GM18873 (cell line): Measurements from ENCODE around the gene CCDC124.
"Not testable (repeated sequence)": the region's sequence is repeated elsewhere in the genome, so short reads cannot be mapped to it uniquely, and the experiment has no call there.

ENCODE experiments used
- ATAC-seq: cut with Tn5 transposase; IDR thresholded peaks from one replicate; pipeline ENCODE4 v1.9.1; 2021; ENCODE audit warnings: mild to moderate bottlenecking, moderate library complexity, moderate number of reproducible peaks; ENCODE audit not compliant: unreplicated experiment, low FRiP score

The CCDC124 gene

DNA sequence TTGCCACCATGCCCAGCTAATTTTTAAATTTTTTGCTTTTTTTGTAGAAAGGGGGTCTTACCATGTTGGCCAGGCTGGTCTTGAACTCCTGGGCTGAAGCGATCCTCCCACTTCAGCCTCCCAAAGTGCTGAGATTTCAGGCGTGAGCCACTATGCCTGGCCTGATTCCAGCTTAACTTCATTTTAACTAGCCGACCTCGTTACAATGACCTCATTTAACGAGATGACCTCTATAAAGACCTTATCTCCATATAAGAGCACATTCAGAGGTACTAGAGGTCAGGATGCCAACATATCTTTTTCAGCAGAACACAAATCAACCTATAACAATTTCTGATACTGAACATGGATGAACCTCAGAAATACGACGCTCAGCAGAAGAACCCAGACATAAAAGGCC is 44.7 kb downstream of the CCDC124 start:
- no peak for ATAC-seq

DNA sequence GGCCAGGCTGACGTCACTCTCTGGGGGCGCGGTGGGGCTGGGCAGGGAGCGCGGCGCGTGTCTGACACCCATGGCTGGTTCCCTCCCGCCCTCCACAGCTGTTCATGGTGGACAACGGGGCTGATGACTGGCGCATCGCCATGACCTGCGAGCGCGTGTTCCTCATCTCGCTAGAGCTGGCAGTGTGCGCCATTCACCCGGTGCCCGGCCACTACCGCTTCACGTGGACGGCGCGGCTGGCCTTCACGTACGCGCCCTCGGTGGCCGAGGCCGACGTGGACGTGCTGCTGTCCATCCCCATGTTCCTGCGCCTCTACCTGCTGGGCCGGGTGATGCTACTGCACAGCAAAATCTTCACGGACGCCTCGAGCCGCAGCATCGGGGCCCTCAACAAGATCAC is 48.8 kb downstream of the CCDC124 start:
- ATAC-seq: no peak

DNA sequence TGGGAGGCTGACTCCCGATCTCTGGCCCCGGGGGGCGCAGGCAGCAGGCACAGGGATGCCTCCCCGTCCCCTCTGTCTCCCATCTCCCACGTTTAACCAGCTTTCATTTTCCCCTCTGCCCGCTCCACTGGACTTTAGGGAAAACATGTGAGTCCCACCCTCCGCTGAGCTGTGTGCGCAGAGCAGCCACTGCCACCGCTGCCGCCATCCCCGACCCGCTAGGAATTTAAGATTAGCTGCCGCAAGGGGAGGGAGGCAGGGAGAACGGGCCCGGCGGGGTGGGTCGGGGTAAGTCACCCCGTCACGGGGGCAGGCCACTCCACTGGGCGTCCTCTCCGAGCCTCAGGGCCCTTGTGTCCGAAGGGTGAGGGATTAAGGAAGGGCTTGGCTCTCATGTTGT is 49.6 kb downstream of the CCDC124 start:
- no peak for ATAC-seq

DNA sequence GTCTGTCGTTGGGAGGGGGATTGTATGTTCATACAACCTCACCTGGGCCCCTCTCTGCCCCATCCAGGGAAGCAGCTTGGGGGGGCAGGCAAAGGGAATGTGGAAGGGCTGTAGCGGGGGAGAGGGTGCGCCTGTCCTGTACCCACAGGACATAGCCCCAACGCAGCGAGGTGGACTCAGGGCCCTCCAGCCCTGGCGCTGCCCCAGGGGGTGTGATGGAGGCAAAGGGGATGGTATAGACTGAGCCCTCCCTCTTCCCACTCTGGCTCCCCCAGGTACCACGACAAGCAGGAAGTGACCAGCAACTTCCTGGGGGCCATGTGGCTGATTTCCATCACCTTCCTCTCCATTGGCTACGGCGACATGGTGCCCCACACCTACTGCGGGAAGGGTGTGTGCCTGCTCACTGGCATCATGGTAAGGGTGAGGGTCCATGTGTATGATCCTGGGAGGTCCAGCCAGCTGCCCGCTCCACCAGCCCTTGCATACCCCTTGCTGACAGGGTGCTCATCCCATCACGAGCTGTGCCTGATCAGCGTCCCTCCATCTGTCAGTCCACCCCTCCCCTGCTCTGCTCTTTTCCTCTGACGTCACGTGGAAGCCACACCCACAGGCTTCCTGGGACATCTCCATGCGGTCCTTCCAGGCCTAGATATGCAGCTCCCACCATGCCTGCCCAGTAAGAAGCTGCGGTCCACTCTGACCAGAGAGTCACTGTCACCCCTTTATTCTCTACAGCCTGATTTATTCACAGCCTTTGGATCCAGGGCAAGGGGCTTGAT is 52.4 kb downstream of the CCDC124 start:
- no peak for ATAC-seq

DNA sequence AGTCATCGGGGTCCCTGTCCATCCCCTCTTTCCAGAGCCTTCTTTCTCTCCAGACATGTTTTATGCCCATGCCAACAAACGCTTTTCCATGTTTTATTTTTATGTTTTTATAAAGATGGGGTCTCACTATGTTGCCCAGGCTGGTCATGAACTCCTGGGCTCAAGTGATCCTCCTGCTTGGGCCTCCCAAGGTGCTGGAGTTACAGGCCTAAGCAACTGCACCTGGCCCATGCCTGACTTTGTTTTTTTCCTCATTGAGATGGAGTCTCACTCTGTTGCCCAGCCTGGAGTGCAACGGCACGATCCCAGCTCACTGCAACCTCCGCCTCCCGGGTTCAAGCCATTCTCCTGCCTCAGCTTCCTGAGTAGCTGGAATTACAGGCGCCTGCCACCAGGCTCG is 53.8 kb downstream of the CCDC124 start:
- ATAC-seq: not testable (repeated sequence)

DNA sequence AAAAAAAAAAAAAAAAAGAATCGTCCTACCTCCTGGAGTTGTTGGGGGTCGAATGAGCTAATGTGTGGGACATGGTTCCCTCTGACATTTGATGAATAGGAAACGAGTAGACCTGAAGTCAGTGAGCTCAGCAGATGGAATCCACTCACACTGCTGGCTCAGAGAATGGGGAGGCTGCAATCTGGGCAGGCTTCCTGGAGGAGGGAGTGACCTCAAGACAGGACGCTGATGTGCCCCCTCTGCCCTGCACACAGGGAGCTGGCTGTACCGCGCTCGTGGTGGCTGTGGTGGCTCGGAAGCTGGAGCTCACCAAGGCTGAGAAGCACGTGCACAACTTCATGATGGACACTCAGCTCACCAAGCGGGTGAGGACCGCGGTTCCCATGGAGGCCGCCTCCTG is 55.3 kb downstream of the CCDC124 start:
- no peak for ATAC-seq

DNA sequence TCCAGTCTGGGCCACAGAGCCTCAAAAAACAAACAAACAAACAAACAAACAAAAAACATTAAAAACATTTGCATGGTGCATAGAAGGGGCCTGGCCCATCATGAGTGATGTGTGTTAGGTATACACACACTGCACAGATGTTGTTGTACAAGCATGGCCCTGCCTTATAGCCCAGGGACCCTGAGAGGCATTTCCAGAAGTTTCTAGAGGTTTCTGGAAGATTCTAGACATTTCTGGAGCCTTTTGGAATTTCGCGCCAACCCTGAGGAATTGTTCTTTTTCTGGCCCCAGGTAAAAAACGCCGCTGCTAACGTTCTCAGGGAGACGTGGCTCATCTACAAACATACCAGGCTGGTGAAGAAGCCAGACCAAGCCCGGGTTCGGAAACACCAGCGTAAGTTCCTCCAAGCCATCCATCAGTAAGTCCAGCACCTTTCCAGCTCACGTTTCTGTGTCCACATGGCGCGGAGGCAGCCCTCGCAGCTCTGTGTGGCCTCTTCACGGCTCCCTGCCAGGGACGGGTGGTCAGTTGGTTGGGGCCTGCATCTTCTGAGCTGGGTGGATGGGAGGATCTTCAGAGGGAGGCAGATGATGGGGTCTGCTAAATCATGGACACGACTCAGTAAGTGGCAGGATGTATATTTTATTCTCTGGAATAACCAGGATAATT is 56.7 kb downstream of the CCDC124 start:
- ATAC-seq: no peak

DNA sequence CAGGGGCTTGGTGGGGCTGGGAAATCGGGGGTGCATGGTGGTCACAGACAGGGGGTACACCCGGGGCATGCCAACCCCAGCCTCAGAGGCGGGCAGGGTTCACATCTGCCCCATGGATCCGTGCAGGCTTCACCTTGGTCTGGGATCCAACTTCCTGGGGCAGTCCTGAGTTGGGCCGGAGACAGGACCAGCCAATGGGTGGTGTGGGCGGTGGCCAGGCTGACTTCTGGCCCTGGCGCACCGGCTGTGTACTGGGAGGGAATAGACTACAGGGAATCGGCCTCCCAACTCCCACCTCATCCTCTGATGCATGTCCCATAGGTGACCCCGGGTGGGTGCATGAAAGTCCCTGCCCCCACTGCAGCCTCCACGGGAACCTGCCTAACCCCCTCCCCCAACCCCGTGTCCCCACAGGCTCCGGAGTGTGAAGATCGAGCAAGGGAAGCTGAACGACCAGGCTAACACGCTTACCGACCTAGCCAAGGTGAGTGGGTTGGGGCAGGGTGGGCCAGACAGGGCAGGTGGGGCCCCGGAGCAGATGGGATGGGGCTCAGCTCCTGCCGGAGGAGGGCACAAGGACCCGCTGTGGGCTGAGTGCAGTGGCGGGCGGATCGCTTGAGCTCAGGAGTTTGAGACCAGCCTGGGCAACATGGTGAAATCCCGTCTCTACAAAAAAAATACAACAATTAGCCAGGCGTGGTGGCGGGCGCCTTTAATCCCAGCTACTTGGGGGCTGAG is 60.4 kb downstream of the CCDC124 start:
- no peak for ATAC-seq
